CD4-positive, alpha-beta T cell treated with Interleukin-2 at 100 ng/mL for 4 hours (primary cell): ENCODE measurements around the gene CES2.
"Not testable (repeated sequence)": the region's sequence is repeated elsewhere in the genome, so short reads cannot be mapped to it uniquely, and the experiment has no call there.

Experiments used
- DNase-seq: peaks from one replicate; pipeline ENCODE4 v3.0.0-alpha.2; 2020; ENCODE audit warnings: low spot score

Gene CES2

GRCh38 chr16:66935314-66936011, at the start of gene CES2:
TSS of gene CES2 (plus strand) at chr16:66935516. CDS start at chr16:66935636, 120 bp downstream.
- DNase-seq: no peak

GRCh38 chr16:66886321-66886720, 49.0 kb upstream of the CES2 start:
- no peak for DNase-seq

GRCh38 chr16:66886914-66887313, 48.4 kb upstream of the CES2 start:
- DNase-seq: no peak

- no peak for DNase-seq
Observed at GRCh38 chr16:66888647-66889615, 46.4 kb upstream of the CES2 start.

- no peak for DNase-seq
Observed at GRCh38 chr16:66889622-66890021, 45.7 kb upstream of the CES2 start.

GRCh38 chr16:66890799-66891198, 44.5 kb upstream of the CES2 start:
- DNase-seq: no peak

GRCh38 chr16:66891360-66891759, 44.0 kb upstream of the CES2 start:
- DNase-seq: no peak

- DNase-seq: no peak
Observed at GRCh38 chr16:66891797-66892196, 43.5 kb upstream of the CES2 start.

- no peak for DNase-seq
Observed at GRCh38 chr16:66894055-66894454, 41.3 kb upstream of the CES2 start.

- DNase-seq: peak; percentile 67
Observed at GRCh38 chr16:66894948-66895688, 40.2 kb upstream of the CES2 start.

GRCh38 chr16:66895689-66895979, 39.7 kb upstream of the CES2 start:
- no peak for DNase-seq

GRCh38 chr16:66895999-66896398, 39.3 kb upstream of the CES2 start:
- no peak for DNase-seq

GRCh38 chr16:66896682-66897081, 38.6 kb upstream of the CES2 start:
- not testable (repeated sequence) for DNase-seq

GRCh38 chr16:66898207-66898606, 37.1 kb upstream of the CES2 start:
- no peak for DNase-seq

GRCh38 chr16:66898933-66899309, 36.4 kb upstream of the CES2 start:
- no peak for DNase-seq

- DNase-seq: no peak
Observed at GRCh38 chr16:66899310-66899944, 35.9 kb upstream of the CES2 start.

GRCh38 chr16:66899945-66900710, 35.2 kb upstream of the CES2 start:
- no peak for DNase-seq

- DNase-seq: no peak
Observed at GRCh38 chr16:66900721-66901441, 34.4 kb upstream of the CES2 start.

GRCh38 chr16:66901626-66902025, 33.7 kb upstream of the CES2 start:
- no peak for DNase-seq

GRCh38 chr16:66902648-66903543, 32.4 kb upstream of the CES2 start:
- no peak for DNase-seq
